GM21447 (cell line): Measurements from ENCODE around the gene SMAD2.
"Not testable (repeated sequence)": the region's sequence is repeated elsewhere in the genome, so short reads cannot be mapped to it uniquely, and the experiment has no call there.

Experiments
- ATAC-seq: cut with Tn5 transposase; IDR thresholded peaks from one replicate; pipeline ENCODE4 v1.9.1; 2021; ENCODE audit not compliant: unreplicated experiment

Gene SMAD2

GRCh38 chr18:47930199-47930930, at the start of gene SMAD2:
SMAD2 (minus strand) TSS chr18:47930659; CDS start chr18:47896756, 33,903 bp downstream.
- ATAC-seq: peak; percentile 54

GRCh38 chr18:47979611-47980200, 49.2 kb upstream of the SMAD2 start:
- no peak for ATAC-seq

- no peak for ATAC-seq
These were observed 48.1 kb upstream of the SMAD2 start for GRCh38 chr18:47978603-47979002.

- ATAC-seq: no peak
These were observed 47.7 kb upstream of the SMAD2 start for GRCh38 chr18:47978141-47978540.

GRCh38 chr18:47975701-47976100, 45.2 kb upstream of the SMAD2 start:
- ATAC-seq: no peak

GRCh38 chr18:47975105-47975504, 44.6 kb upstream of the SMAD2 start:
- ATAC-seq: no peak

- ATAC-seq: no peak
These were observed 40.4 kb upstream of the SMAD2 start for GRCh38 chr18:47970664-47971531.

- no peak for ATAC-seq
These were observed 39.4 kb upstream of the SMAD2 start for GRCh38 chr18:47969816-47970215.

GRCh38 chr18:47968721-47969120, 38.3 kb upstream of the SMAD2 start:
- ATAC-seq: no peak

- ATAC-seq: no peak
These were observed 37.7 kb upstream of the SMAD2 start for GRCh38 chr18:47968006-47968676.

- ATAC-seq: no peak
These were observed 33.6 kb upstream of the SMAD2 start for GRCh38 chr18:47964053-47964452.

- ATAC-seq: not testable (repeated sequence)
These were observed 30.5 kb upstream of the SMAD2 start for GRCh38 chr18:47961003-47961402.

- peak; percentile 93 for ATAC-seq
These were observed 23.0 kb upstream of the SMAD2 start for GRCh38 chr18:47953471-47953931.

GRCh38 chr18:47950511-47950910, 20.1 kb upstream of the SMAD2 start:
- no peak for ATAC-seq

GRCh38 chr18:47949202-47949601, 18.7 kb upstream of the SMAD2 start:
- no peak for ATAC-seq

GRCh38 chr18:47946889-47947288, 16.4 kb upstream of the SMAD2 start:
- ATAC-seq: no peak

- ATAC-seq: no peak
These were observed 14.8 kb upstream of the SMAD2 start for GRCh38 chr18:47944972-47945852.

- ATAC-seq: no peak
These were observed 6.5 kb upstream of the SMAD2 start for GRCh38 chr18:47936952-47937351.

GRCh38 chr18:47935321-47936055, 5.0 kb upstream of the SMAD2 start:
- no peak for ATAC-seq
